HepG2 (cell line): ENCODE measurements around the gene LITAFD. TPM values are rescaled to one million over a fixed set of nuclear protein-coding genes. Genes with fewer than 3 reads are reported as not detected.
A peak's percentile ranks its signal among the peaks of the same experiment; 100 is the strongest.

ENCODE experiments used
- ATF1 ChIP-seq: IDR thresholded peaks from 2 replicates; pipeline ENCODE4 v1.6.1; 2016; ENCODE audit warnings: mild to moderate bottlenecking, control low read depth
- ATF7 ChIP-seq, 2 experiments: fragments of 450-650 bp in 1 of 2; sonication (generic) in 1 of 2; formaldehyde crosslinking in 1 of 2; IDR thresholded peaks; 2 replicates each; pipeline versions ENCODE4 v1.4.0 to v1.6.1; 2016 to 2020; ENCODE audit warnings: antibody characterized with exemption in 1 of 2, mild to moderate bottlenecking in 1 of 2, missing genetic modification reagents in 1 of 2
- CHD2 ChIP-seq: IDR thresholded peaks from 2 replicates; pipeline ENCODE4 v1.6.1; 2011; ENCODE audit warnings: low read depth, low read length, improper control_type of control experiment
- FOXO1 ChIP-seq: sonication (generic); formaldehyde crosslinking; IDR thresholded peaks from 2 replicates; pipeline ENCODE4 v1.4.0; 2020; ENCODE audit warnings: missing genetic modification reagents
- GATA4 ChIP-seq: sonication (generic); IDR thresholded peaks from 2 replicates; pipeline ENCODE4 v1.6.1; 2016; ENCODE audit warnings: antibody characterized with exemption, low read depth, borderline replicate concordance
- HDAC6 ChIP-seq: fragments of 200-600 bp; sonication (generic); IDR thresholded peaks from 2 replicates; pipeline ENCODE4 v1.7.0; 2017; ENCODE audit warnings: mild to moderate bottlenecking, antibody characterized with exemption, low read length, low read depth
- HOXA3 ChIP-seq: sonication (generic); formaldehyde crosslinking; IDR thresholded peaks from 2 replicates; pipeline ENCODE4 v1.5.0; 2020; ENCODE audit warnings: missing genetic modification reagents
- SMARCC2 ChIP-seq: fragments of 450-650 bp; IDR thresholded peaks from 2 replicates; pipeline ENCODE4 v1.6.1; 2017; ENCODE audit warnings: antibody characterized with exemption, mild to moderate bottlenecking
- SNAPC4 ChIP-seq: sonication (generic); formaldehyde crosslinking; IDR thresholded peaks from 2 replicates; pipeline ENCODE4 v1.4.0; 2020; ENCODE audit warnings: mild to moderate bottlenecking, missing genetic modification reagents
- TBP ChIP-seq: sonication (generic); formaldehyde crosslinking; IDR thresholded peaks from 2 replicates; pipeline ENCODE4 v1.5.0; 2020; ENCODE audit warnings: missing genetic modification reagents
- TCF7L2 ChIP-seq: IDR thresholded peaks from 2 replicates; pipeline ENCODE4 v1.6.1; 2011; ENCODE audit warnings: mild to moderate bottlenecking, low read depth, low read length, moderate library complexity
- THAP11 ChIP-seq: IDR thresholded peaks from 2 replicates; pipeline ENCODE4 v1.6.1; 2016; ENCODE audit warnings: missing biosample characterization, missing genetic modification reagents
- TOPORS ChIP-seq: sonication (generic); formaldehyde crosslinking; IDR thresholded peaks from 2 replicates; pipeline ENCODE4 v1.8.0; 2023; ENCODE audit warnings: mild to moderate bottlenecking, missing genetic modification reagents
- ZFP91 ChIP-seq: sonication (generic); formaldehyde crosslinking; IDR thresholded peaks from 2 replicates; pipeline ENCODE4 v1.9.0; 2022; ENCODE audit warnings: missing genetic modification reagents, mild to moderate bottlenecking, borderline replicate concordance
- ZNF20 ChIP-seq: sonication (generic); formaldehyde crosslinking; IDR thresholded peaks from 2 replicates; pipeline ENCODE4 v1.4.0; 2020; ENCODE audit warnings: mild to moderate bottlenecking, moderate library complexity, missing genetic modification reagents
- ZNF317 ChIP-seq: sonication (generic); formaldehyde crosslinking; IDR thresholded peaks from 2 replicates; pipeline ENCODE4 v1.5.0; 2020; ENCODE audit warnings: mild to moderate bottlenecking, missing genetic modification reagents
- ZNF362 ChIP-seq: sonication (generic); formaldehyde crosslinking; IDR thresholded peaks from 2 replicates; pipeline ENCODE4 v1.4.0; 2020; ENCODE audit warnings: missing genetic modification reagents, mild to moderate bottlenecking, borderline replicate concordance
- ZNF432 ChIP-seq: sonication (generic); formaldehyde crosslinking; IDR thresholded peaks from 2 replicates; pipeline ENCODE4 v1.5.0; 2020; ENCODE audit warnings: missing genetic modification reagents, mild to moderate bottlenecking, borderline replicate concordance
- polyA plus RNA-seq, 8 experiments: library from polyadenylated mRNA; depleted of rRNA in 3 of 8; stranded (reverse) in 7 of 8; unstranded in 1 of 8; fragments of >200 nt; fragmentation: Illumina TruSeq in 4 of 8; extraction: Trizol in 4 of 8; gene quantifications; 2 replicates each; pipeline versions ENCODE4 v1.2.1 to v1.2.3, GENCODE V29; 2011 to 2016; ENCODE audit warnings: low read depth in 4 of 8, missing spikeins in 1 of 8, mixed read lengths in 1 of 8; ENCODE audit not compliant: insufficient read depth in 1 of 8
- total RNA-seq, 5 experiments: library from RNA; depleted of rRNA; stranded (reverse); fragments of >200 nt; fragmentation: Illumina TruSeq; extraction: Trizol; gene quantifications; 2 replicates each; pipeline ENCODE4 v1.2.3, GENCODE V29; 2016; ENCODE audit warnings: low read depth in 1 of 5
- TF ChIP-seq, protein P1 (sequence below): sonication (generic); formaldehyde crosslinking; conservative IDR thresholded peaks from 2 replicates; pipeline ENCODE4 v1.4.0; 2020; ENCODE audit warnings: missing genetic modification reagents
- TF ChIP-seq, protein P2 (sequence below): sonication (generic); formaldehyde crosslinking; IDR thresholded peaks from 2 replicates; pipeline ENCODE4 v1.5.0; 2020; ENCODE audit warnings: missing genetic modification reagents, mild to moderate bottlenecking, borderline replicate concordance

The LITAFD gene
- total and polyA plus RNA-seq, 2 of the 13 experiments (the other 11 are each of a cell fraction or from before 2014, with no cell fraction given): not detected

DNA sequence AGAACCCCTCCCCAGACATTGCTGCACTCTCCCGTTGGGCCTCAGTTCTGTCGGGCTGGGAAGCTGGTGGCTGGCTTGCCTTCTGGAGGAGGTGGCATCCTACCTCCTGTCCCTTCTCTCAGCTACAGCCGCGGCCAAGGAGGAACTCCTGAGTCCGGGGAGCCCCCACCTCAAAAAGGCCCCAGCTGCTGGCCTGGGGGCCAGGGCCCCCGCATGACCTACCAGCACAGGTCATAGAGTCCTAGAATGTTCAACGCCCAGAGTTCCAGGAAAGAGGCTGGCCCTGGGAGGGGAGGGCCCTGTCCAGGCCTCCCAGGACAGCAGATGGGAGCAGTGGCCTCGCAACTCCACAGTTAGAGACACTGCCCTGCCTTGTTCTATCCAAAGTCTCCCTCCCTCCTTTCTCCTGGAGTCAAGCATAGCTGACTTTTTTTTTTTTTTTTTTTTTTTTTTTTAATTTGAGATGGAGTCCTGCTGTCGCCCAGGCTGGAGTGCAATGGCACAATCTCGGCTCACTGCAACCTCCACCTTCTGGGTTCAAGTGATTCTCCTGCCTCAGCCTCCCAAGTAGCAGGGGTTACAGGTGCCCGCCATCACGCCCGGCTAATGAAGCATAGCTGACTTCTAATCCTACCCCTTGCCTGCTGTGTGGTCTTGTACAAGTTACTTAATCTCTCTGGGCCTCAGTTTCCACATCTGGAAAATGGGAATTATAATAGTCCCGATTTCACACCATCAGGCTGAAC, 20.4 kb upstream of the LITAFD start (continued):
- TF ChIP-seq ZNF362: peak; percentile 87
- TF ChIP-seq TCF7L2: no peak
- no peak for TF ChIP-seq SNAPC4
- 0 out of 2 replicates have a peak, but pooled peaks have one; percentile 3 for TF ChIP-seq FOXO1 (CRISPR knock-in tag)
- no peak for TF ChIP-seq ATF7 (IDR thresholded peaks at IDR 0.05)
- TF ChIP-seq ATF7 (CRISPR knock-in tag; IDR thresholded peaks at IDR 0.05): no peak
- no peak for TF ChIP-seq CHD2
- no peak for TF ChIP-seq HDAC6
- TF ChIP-seq, protein P1, sequence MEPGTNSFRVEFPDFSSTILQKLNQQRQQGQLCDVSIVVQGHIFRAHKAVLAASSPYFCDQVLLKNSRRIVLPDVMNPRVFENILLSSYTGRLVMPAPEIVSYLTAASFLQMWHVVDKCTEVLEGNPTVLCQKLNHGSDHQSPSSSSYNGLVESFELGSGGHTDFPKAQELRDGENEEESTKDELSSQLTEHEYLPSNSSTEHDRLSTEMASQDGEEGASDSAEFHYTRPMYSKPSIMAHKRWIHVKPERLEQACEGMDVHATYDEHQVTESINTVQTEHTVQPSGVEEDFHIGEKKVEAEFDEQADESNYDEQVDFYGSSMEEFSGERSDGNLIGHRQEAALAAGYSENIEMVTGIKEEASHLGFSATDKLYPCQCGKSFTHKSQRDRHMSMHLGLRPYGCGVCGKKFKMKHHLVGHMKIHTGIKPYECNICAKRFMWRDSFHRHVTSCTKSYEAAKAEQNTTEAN (CRISPR knock-in tag): no peak
- no peak for TF ChIP-seq ATF1 (CRISPR knock-in tag)
- no peak for TF ChIP-seq HOXA3 (CRISPR knock-in tag)
- no peak for TF ChIP-seq GATA4
- TF ChIP-seq SMARCC2: no peak
- no peak for TF ChIP-seq ZNF20 (CRISPR knock-in tag)
- TF ChIP-seq TBP (CRISPR knock-in tag): no peak
- no peak for TF ChIP-seq TOPORS (CRISPR knock-in tag)
- TF ChIP-seq THAP11: peak; percentile 13; the same call in 1 of the 2 replicates
- TF ChIP-seq ZNF432 (CRISPR knock-in tag): no peak
- TF ChIP-seq ZFP91 (CRISPR knock-in tag): 0 out of 2 replicates have a peak, but pooled peaks have one; percentile 58
- TF ChIP-seq ZNF317 (CRISPR knock-in tag): no peak
- TF ChIP-seq, protein P2, sequence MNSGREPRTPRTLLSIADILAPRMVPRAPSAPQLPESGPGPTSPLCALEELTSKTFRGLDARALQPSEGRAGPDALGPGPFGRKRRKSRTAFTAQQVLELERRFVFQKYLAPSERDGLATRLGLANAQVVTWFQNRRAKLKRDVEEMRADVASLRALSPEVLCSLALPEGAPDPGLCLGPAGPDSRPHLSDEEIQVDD (CRISPR knock-in tag): no peak
